DND-41 (cell line): ENCODE measurements around the gene AATF.

Experiments
- EZH2 ChIP-seq: IDR thresholded peaks from 3 replicates; pipeline ENCODE4 v1.6.1; 2012; ENCODE audit warnings: borderline replicate concordance, low read depth, mild to moderate bottlenecking, moderate library complexity, low read length, inconsistent platforms; ENCODE audit not compliant: severe bottlenecking
- TF ChIP-seq, protein P1 (sequence below): IDR thresholded peaks from 2 replicates; pipeline ENCODE4 v1.5.1; 2012; ENCODE audit warnings: borderline replicate concordance, low read length, moderate library complexity, mild to moderate bottlenecking; ENCODE audit not compliant: poor library complexity, severe bottlenecking; ENCODE audit errors: extremely low read depth

- no peak for TF ChIP-seq EZH2
- TF ChIP-seq, protein P1, sequence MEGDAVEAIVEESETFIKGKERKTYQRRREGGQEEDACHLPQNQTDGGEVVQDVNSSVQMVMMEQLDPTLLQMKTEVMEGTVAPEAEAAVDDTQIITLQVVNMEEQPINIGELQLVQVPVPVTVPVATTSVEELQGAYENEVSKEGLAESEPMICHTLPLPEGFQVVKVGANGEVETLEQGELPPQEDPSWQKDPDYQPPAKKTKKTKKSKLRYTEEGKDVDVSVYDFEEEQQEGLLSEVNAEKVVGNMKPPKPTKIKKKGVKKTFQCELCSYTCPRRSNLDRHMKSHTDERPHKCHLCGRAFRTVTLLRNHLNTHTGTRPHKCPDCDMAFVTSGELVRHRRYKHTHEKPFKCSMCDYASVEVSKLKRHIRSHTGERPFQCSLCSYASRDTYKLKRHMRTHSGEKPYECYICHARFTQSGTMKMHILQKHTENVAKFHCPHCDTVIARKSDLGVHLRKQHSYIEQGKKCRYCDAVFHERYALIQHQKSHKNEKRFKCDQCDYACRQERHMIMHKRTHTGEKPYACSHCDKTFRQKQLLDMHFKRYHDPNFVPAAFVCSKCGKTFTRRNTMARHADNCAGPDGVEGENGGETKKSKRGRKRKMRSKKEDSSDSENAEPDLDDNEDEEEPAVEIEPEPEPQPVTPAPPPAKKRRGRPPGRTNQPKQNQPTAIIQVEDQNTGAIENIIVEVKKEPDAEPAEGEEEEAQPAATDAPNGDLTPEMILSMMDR: no peak
These were observed 71.0 kb downstream of the AATF start for GRCh38 chr17:37019741-37020129.
